GM18907 (cell line): ENCODE results near the gene PRKCB.

Source experiments
- ATAC-seq: cut with Tn5 transposase; IDR thresholded peaks from one replicate; pipeline ENCODE4 v1.9.1; 2021; ENCODE audit warnings: mild to moderate bottlenecking, moderate library complexity; ENCODE audit not compliant: unreplicated experiment

The PRKCB gene

GRCh38 chr16:23962001-23962400 lies 126.2 kb downstream of the PRKCB start:
- no peak for ATAC-seq

GRCh38 chr16:23964136-23964535 lies 128.4 kb downstream of the PRKCB start:
- no peak for ATAC-seq

- ATAC-seq: no peak
Measured at GRCh38 chr16:23965137-23965733, 129.5 kb downstream of the PRKCB start.

GRCh38 chr16:23966597-23967394 lies 131.0 kb downstream of the PRKCB start:
- no peak for ATAC-seq

GRCh38 chr16:23967775-23968174 lies 132.0 kb downstream of the PRKCB start:
- no peak for ATAC-seq

- ATAC-seq: no peak
Measured at GRCh38 chr16:23968176-23968575, 132.4 kb downstream of the PRKCB start.

- ATAC-seq: no peak
Measured at GRCh38 chr16:23969468-23970297, 133.9 kb downstream of the PRKCB start.

GRCh38 chr16:23974223-23974622 lies 138.4 kb downstream of the PRKCB start:
- ATAC-seq: no peak

- no peak for ATAC-seq
Measured at GRCh38 chr16:23975293-23975692, 139.5 kb downstream of the PRKCB start.

- ATAC-seq: no peak
Measured at GRCh38 chr16:23976091-23976490, 140.3 kb downstream of the PRKCB start.

GRCh38 chr16:23976524-23976923 lies 140.7 kb downstream of the PRKCB start:
- no peak for ATAC-seq

GRCh38 chr16:23979441-23979840 lies 143.7 kb downstream of the PRKCB start:
- ATAC-seq: no peak

- no peak for ATAC-seq
Measured at GRCh38 chr16:23979982-23980381, 144.2 kb downstream of the PRKCB start.

GRCh38 chr16:23981429-23982399 lies 145.9 kb downstream of the PRKCB start:
- no peak for ATAC-seq

GRCh38 chr16:23986455-23986854 lies 150.7 kb downstream of the PRKCB start:
- no peak for ATAC-seq

- peak; percentile 80 for ATAC-seq
Measured at GRCh38 chr16:23987443-23987842, 151.7 kb downstream of the PRKCB start.

- ATAC-seq: no peak
Measured at GRCh38 chr16:23990507-23990906, 154.7 kb downstream of the PRKCB start.

GRCh38 chr16:23991066-23991465 lies 155.3 kb downstream of the PRKCB start:
- ATAC-seq: no peak

- no peak for ATAC-seq
Measured at GRCh38 chr16:23994615-23995014, 158.8 kb downstream of the PRKCB start.

- no peak for ATAC-seq
Measured at GRCh38 chr16:23996258-23996955, 160.6 kb downstream of the PRKCB start.
